Endothelial cell of umbilical vein (primary cell): ENCODE results near the gene ACLY.

Source experiments
- EZH2 ChIP-seq: IDR thresholded peaks from 2 replicates; pipeline ENCODE4 v1.6.1; 2012; ENCODE audit warnings: borderline replicate concordance, low read depth, mild to moderate bottlenecking, moderate library complexity, low read length, inconsistent platforms; ENCODE audit not compliant: severe bottlenecking
- FOS ChIP-seq: IDR thresholded peaks from 2 replicates; pipeline ENCODE4 v1.6.1; 2011; ENCODE audit warnings: mild to moderate bottlenecking, low read length, moderate library complexity, borderline replicate concordance; ENCODE audit not compliant: insufficient read depth
- GATA2 ChIP-seq: IDR thresholded peaks from 2 replicates; pipeline ENCODE4 v1.7.0; 2011; ENCODE audit warnings: low read depth, mild to moderate bottlenecking, moderate library complexity, mixed read lengths, low read length; ENCODE audit not compliant: insufficient read length, insufficient read depth
- JUN ChIP-seq: IDR thresholded peaks from 2 replicates; pipeline ENCODE4 v1.6.1; 2011; ENCODE audit warnings: borderline replicate concordance, low read depth; ENCODE audit not compliant: insufficient read length, insufficient read depth
- MYC ChIP-seq: IDR thresholded peaks from one replicate; pipeline ENCODE4 v1.6.1; 2011; ENCODE audit warnings: mild to moderate bottlenecking, low read depth, low read length
- POLR2A ChIP-seq: IDR thresholded peaks from 2 replicates; pipeline ENCODE4 v1.6.1; 2012; ENCODE audit warnings: low read depth, mild to moderate bottlenecking, control low read depth, low read length
- POLR2AphosphoS5 ChIP-seq: IDR thresholded peaks from 2 replicates; pipeline ENCODE4 v1.6.1; 2012; ENCODE audit warnings: low read depth, mild to moderate bottlenecking, control low read depth, low read length, moderate library complexity; ENCODE audit not compliant: insufficient read depth
- TF ChIP-seq, protein P1 (sequence below), 2 donors: IDR thresholded peaks; 1 replicate in 1 of 2; 2 replicates in 1 of 2; pipeline ENCODE4 v1.5.1; 2011; ENCODE audit warnings: low read length in 2 of 2, mild to moderate bottlenecking in 2 of 2, moderate library complexity in 2 of 2, control low read depth in 1 of 2, inconsistent platforms in 1 of 2, low read depth in 1 of 2; ENCODE audit not compliant: insufficient read depth in 1 of 2; ENCODE audit errors: extremely low read depth in 1 of 2
- TF ChIP-seq, protein P2 (sequence below): IDR thresholded peaks from 2 replicates; pipeline ENCODE4 v1.6.1; 2011; ENCODE audit not compliant: insufficient read depth, insufficient read length

DNA sequence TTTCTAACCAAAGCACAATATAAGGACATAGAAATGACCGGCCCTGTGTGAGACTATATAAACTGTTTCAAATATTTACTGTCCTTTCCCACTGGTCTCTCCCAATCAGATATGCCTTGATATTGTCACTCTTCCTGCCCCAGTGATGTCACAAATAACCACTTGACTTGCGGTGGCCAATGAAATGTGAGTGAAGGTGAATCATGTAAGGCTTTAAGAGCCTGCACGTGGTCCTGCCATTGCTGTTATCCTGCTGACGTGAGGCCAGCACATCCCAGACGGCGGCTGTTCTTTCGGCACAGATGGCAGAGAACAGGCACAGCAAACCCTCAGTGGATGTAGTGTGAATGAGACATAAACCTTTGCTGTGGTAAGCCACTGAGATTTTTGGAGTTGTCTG lies 48.1 kb downstream of the ACLY start:
- TF ChIP-seq, protein P1, sequence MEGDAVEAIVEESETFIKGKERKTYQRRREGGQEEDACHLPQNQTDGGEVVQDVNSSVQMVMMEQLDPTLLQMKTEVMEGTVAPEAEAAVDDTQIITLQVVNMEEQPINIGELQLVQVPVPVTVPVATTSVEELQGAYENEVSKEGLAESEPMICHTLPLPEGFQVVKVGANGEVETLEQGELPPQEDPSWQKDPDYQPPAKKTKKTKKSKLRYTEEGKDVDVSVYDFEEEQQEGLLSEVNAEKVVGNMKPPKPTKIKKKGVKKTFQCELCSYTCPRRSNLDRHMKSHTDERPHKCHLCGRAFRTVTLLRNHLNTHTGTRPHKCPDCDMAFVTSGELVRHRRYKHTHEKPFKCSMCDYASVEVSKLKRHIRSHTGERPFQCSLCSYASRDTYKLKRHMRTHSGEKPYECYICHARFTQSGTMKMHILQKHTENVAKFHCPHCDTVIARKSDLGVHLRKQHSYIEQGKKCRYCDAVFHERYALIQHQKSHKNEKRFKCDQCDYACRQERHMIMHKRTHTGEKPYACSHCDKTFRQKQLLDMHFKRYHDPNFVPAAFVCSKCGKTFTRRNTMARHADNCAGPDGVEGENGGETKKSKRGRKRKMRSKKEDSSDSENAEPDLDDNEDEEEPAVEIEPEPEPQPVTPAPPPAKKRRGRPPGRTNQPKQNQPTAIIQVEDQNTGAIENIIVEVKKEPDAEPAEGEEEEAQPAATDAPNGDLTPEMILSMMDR (IDR thresholded peaks at IDR 0.05; ENCODE audit: extremely low read depth in 1 of 2, insufficient read depth in 1 of 2, low read depth in 1 of 2, low read length in 2 of 2): no peak
- TF ChIP-seq MYC (no peak), POLR2AphosphoS5 (no peak), POLR2A (no peak), EZH2 (no peak), GATA2 (no peak), FOS (no peak), JUN (no peak)
- TF ChIP-seq, protein P2, sequence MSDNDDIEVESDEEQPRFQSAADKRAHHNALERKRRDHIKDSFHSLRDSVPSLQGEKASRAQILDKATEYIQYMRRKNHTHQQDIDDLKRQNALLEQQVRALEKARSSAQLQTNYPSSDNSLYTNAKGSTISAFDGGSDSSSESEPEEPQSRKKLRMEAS: no peak
